GOT3 (cell line): ENCODE measurements around the gene DBNDD2.
A peak's percentile ranks its signal among the peaks of the same experiment; 100 is the strongest.

Experiments used
- DNase-seq: peaks from one replicate; lab custom pipeline; 2025; ENCODE audit warnings: mixed read lengths; lab: John Stamatoyannopoulos, UW

DBNDD2 gene

DNA sequence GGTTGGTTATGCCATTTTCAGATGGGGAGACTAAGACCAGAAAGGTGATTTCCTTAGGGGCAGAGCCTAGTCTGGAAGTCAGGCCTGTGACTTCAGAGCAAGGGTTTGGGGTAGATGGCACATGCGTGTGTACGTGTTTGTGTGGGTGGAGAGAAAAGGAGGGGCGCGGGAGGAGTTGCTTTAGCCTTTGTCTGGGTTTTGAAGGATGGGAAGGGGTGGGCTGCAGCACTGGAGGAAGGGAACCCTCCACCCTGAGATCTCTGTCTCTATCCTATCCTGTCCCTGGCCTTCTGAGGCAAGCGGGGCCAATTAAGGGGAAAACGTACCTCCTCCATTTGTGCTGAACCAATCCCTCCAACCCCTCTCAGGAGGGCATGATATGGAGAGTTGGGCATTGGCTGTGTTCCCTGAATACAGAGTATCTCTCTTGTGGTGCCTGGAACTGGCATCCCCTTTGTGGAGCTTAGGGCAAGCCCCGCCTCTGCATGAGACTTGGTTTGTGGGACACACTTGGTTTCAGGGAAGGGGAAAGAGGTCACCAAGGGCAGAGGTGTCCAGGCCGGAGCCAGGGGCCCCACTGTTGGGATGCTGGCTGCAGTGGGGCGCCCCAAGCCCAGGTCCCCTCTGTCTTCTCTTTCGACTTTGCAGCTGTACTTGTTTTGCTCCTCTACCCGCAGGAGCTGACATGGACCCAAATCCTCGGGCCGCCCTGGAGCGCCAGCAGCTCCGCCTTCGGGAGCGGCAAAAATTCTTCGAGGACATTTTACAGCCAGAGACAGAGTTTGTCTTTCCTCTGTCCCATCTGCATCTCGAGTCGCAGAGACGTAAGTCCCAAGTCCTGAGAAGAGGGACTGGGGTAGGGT lies at the start of gene DBNDD2:
TSS of gene DBNDD2 (plus strand) at position 507 of the 863 bp plus-strand sequence. CDS start at position 686, 179 bp downstream.
- no peak for DNase-seq

DNA sequence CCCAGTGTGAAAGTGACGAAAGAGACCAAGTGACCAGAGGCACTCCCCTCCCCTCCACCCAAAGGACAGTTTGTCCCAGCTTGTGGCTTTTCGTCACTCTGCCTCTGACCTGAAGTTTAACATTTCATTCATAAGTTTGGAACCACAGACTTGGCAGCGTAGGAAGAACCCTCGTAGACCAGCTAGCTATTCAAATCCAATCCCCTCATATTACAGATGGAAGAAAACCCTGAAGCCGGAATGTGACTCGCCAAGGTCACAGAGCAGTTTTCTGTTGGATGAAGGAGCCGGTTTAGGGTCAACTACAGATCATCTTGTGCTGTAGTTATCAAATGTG lies 49.1 kb upstream of the DBNDD2 start:
- DNase-seq, result no peak

DNA sequence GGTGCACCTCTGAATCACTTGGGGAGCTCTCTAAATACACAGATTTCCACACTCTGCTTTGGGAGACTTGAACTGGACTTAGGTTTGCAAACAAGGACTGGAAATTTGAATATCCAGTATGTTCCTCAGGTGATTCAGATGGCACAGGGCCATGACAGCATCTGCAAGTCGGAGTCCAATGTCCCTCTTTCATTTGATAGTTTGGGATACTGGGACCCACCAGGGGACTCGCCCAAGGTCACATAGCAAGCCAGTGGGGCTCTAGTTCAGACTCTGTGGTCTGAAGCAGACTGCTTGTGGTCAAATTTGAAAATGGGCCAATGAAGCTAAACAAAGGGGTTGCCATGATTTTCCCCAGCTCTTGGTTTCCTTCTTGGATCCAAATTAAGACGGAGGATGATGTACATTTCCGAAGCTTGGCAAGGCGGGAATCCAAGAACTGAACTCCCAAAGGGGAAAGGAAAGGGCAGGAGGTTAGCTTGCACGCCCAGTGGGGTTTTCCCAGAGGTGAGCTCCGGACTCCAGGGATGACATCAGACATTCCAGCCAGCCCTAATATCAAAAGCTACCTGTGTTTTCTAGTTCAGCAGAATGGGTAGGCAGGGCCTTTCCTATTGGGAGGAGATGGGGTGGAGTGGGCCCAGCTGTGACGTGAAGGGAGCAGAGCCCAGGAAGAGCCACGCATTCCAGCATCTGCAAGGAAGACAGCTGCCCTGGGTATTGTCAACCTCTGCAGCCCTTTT lies 48.5 kb upstream of the DBNDD2 start:
- DNase-seq, result no peak

DNA sequence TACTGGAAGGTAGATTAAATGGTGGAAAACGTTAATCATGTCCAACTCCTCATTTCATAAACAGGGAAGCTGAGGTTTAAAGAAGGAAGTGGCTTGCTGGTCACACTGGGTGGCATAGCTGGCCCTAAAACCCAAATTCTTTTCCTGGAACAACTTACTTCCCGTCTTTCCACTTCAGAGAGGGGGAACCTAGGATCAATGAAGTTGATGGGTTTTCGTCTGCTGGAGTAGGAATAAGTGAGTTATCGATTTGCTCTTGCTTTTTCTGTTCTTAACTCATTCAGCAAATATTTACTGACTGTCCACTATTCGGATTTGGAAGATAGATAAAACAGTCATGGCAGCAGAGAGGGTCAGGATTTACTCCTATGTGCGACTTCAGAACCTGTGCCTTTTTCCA lies 46.3 kb upstream of the DBNDD2 start:
- no peak for DNase-seq

DNA sequence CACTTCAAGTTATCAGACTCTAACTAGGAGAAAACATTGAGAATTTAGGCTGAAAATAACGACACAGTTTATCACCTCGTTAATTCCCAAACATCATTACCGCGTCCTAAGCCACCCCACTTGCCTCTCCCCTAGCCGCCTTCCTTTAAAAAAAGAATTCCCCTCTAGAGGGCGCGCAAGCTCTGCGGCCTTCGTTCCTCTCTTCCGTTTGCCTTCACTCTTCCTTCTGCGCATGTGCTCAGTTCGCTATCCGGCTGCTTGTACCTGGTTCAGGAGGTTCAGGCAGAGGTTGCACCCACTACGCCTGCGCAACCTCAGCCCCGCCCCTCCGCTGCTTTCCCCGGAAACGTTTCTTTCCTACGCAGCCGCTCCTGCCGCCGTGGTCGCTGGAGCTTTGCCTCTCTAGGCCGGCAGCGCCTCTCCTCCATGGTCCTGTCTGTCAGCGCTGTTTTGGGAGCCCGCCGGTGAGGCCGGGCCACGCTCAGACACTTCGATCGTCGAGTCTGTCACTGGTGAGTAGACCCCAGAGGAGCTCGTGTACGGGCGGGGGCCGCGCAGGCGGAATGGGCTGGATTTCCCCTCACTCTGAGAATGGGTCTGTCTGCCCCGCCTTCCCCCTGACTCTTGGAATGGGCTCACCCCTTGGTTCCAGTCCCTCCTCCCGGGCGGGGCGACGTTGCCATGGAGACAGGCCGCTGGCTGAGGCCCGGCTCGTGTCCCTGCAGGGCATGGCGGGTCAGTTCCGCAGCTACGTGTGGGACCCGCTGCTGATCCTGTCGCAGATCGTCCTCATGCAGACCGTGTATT lies 45.1 kb upstream of the DBNDD2 start, which contains the start of gene SYS1:
TSS of gene SYS1 (plus strand) at position 353 of the 807 bp plus-strand sequence. CDS start at position 729, 376 bp downstream.
- DNase-seq, result peak; percentile 98

DNA sequence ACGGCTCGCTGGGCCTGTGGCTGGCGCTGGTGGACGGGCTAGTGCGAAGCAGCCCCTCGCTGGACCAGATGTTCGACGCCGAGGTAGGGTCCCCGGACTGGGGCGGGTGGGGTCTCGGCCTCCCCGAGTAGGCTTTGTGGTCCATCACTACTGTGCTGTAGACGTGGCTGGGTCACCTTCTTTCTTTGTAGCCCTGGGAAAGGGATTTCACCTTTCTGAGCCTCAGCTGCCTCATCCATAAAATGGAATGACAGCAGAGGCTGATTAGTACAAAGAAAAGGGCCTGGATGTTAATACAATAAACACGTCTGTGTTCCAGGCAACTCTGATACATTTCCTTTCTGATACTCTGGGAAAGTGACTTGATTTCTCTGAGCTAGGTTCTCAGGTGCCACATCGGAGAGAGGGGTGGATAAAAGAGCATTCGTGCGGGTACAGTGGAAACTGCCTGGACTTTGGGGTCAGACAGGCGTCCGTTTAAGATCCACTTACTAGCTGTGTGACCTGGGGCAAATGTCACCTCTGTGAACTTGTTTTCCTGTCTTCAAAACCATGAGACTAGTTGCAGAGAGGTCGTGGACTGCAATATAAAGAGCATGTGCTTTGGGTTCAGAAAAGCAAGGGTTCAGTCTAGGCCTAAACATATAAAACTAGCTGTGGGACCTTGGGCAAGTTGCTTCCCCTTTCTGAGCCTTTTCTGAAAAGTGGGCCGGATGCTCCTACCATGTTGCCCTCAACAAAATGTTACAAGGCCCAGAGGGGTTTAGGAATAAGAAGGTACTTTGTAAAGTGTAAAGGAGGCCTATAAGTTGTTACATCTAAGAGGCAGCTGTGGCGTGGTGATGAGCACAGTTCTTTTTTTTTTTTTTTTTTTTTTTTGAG lies 44.2 kb upstream of the DBNDD2 start:
- no peak for DNase-seq

GRCh38 chr20:45365444-45365970 lies 42.6 kb upstream of the DBNDD2 start:
- no peak for DNase-seq

DNA sequence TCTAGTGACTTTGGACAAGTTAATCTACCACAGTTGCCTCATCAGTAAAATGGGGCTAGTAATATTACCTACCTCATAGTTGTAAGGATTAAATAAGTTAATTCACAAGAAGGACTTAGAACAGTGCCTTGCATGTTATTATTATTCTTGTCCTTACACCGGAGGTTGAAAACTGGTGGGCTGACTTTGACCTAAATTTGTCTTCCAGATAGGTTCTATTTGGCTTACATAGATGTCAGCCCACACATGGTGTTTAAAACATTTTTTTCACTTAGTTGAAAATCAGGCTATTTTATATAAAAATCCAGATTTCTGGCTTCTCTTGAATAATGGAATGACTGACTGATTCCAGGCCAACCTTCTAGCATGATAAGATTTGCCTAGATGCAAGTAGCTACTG lies 41.9 kb upstream of the DBNDD2 start:
- no peak for DNase-seq

GRCh38 chr20:45366631-45367030 lies 41.5 kb upstream of the DBNDD2 start:
- no peak for DNase-seq

DNA sequence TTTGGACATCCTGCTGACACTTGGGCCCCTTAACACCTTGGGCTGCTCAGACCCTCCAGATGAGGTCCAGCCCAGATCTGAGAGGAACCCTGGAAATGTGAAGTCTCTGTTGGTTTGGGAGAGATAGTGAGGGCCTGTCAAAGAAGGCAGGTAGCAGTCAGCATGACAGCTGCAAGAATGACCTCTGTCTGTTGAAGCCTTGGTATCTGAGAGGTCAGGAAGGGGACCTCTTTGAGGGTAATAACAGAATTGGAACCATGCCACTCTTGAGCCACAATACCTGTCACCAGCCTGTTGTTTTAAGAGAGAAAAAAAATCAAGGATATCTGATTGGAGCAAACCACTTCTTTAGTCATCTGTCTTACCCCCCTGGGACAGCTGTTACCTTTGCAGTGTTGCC lies 41.0 kb upstream of the DBNDD2 start:
- no peak for DNase-seq

- no peak for DNase-seq
Measured at GRCh38 chr20:45368221-45368980, 39.7 kb upstream of the DBNDD2 start.

GRCh38 chr20:45370571-45371160 lies 37.4 kb upstream of the DBNDD2 start:
- DNase-seq, result no peak

GRCh38 chr20:45372241-45372640 lies 35.8 kb upstream of the DBNDD2 start:
- no peak for DNase-seq

DNA sequence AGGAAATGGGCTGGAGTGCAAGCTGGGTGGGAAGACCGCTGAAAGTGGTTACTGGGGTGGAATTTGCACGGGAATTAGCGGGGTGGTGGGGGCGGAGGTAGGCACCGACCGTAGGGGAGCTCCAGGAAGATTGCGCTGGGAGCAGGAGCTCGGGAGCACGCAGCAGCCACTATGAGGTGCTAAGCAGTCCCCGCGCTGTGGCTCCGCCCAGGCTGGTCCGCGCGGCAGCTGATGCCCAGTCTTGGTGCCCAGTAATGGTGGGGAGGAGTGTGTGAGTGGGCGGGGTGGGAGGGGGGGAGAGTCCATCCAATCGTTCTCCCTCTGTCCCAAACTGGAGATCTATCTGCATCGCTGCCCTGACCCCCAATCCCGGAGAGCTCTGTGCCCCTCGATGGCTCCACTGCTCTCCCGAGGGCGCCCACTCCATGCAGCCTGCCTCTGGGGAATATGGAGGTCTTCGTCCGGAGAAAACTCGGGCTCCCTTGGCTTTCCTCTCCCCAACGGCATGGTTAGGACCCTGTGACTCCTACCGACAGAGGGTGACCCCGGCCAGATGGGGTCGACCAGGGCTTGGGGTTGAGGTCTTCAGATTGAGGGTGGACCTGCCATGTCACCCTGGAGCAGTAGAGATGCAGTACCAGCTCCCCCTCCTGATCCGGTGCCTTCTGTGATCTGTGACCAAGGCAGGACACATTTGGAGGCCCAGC lies 35.3 kb upstream of the DBNDD2 start:
- DNase-seq, result no peak

- peak; percentile 47 for DNase-seq
Measured at GRCh38 chr20:45373353-45374100, 34.6 kb upstream of the DBNDD2 start.

GRCh38 chr20:45374101-45374467 lies 34.0 kb upstream of the DBNDD2 start:
- DNase-seq, result no peak

DNA sequence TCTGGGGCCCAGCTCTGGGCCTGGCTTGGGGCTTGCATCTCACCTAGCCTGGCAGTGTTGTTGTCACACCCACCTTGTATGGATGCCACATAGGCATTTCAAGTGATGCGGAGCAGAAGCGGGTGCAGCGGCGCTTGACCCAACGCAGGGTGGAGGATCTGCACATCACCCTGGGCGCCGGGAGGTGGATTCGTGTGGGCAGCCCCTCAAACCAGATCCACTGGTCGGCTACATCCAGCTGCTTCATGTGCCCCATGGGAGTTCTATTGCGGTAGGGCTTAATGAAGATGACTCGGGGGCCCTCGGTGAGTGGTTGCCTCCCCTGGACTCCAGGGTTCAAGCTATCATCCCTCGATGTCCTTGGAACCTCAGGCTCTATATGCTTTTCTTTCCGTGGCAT lies 33.1 kb upstream of the DBNDD2 start:
- no peak for DNase-seq

DNA sequence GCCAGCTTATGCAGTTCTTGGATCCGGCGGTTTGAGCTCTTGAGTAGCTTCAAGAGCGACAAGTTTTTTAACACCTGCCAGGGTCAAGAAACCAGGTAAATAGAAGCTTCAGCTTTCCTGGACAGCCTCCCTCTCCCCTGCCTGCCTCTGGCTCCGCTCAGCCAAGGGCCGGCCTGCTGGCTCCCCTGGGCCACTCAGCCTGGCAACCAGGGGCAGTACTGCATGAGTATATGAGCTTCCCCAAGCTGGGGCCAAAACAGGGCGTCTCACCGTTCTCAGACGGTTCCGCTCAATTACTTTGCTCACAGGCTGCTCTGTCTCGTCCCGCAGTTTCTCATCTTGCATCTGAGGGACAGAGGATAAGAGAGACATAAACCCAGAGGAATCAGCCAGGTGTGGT lies 30.8 kb upstream of the DBNDD2 start:
- DNase-seq, result no peak

- no peak for DNase-seq
Measured at GRCh38 chr20:45378191-45378590, 29.9 kb upstream of the DBNDD2 start, which contains the start of gene TP53TG5. Gene TP53TG5, minus strand, starts transcription at chr20:45378325. Its CDS starts 89 bp downstream, at chr20:45378236.
